Measurements from ENCODE around the gene TTLL7. TPM values are rescaled to one million over a fixed set of nuclear protein-coding genes. Genes with fewer than 3 reads are reported as not detected.
"Not testable (repeated sequence)": the region's sequence is repeated elsewhere in the genome, so short reads cannot be mapped to it uniquely, and the experiment has no call there.

TTLL7 gene
- total RNA-seq, 1 donor, result 3.5 TPM

DNA sequence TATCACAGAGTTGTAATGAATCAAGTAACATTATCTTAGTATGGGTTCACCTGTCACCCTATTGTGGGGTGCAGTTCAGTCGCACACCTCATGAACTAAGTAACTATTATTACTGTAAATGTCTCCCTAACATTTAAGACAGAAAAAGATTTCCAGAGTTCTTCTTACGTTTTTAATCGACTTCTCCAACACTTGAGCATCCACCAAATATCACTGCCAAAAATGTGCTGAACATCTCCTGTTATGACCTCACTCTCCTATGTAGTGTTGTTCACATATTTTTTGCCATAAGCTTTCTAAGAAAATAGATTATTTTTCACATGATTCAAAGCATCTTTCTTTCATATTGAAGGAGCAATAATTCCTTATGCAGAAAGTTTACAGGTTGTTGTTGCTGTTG, 1.3 kb downstream of the TTLL7 start:
- no peak for DNase-seq (ENCODE audit: low read depth in 2 of 3, low spot score in 2 of 3)

DNA sequence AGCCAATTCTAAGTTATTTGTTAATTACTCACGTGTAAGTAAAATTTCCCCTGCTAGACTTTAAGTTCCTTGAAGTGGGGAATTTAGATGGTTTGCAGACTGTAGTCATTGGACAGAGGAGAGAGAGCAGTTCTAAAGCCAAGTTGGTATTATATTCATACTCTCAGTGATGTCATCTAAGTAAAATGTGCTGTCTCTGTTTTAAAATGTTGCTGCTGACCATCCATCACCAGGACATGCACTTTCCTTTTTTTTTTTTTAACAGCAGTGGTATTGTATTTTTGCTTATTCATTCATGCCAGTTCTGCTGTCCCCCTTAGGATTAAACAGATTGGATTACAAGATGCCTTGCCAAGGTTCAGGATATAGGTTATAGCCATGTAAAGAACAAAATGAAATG, 2.3 kb downstream of the TTLL7 start:
- no peak for DNase-seq (ENCODE audit: low read depth in 2 of 3, low spot score in 2 of 3)

DNA sequence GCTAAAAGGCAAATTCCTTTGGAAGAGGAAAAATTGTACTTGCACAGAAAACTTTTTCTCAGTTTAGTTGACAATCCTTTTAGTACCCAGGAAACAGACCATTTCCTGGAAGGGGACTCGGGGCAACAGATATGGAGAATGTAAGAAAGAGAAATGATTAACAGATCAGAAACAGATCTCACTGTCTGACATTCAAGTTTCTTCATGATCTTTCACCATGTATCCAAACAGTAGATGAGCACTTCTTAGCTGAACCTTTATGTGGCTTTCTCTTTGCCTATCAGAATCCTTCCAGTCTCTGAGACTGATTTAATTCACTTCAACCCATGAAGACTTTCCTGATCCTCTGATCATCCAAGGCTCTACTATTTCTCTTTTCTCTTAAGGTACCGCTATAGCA, 2.7 kb downstream of the TTLL7 start:
- DNase-seq (ENCODE audit: low read depth in 2 of 3, low spot score in 2 of 3), result no peak

DNA sequence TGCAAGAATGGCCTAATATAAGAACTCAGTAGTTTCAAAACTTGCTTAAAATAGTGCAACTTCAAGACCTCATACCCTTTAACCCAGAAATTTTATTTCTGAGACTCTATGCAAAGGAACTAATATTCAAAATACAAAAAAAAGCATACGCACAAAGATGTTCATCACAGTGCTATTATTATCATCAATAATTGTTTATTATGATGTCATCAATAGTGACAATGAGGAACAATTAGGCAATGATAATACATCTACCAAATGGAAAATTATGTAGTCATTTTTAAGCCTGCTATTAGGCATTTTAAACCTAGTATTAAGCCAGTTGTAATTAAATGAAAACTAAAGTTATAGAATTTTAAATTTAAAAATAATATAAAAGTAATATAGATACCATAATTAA, 3.3 kb downstream of the TTLL7 start:
- DNase-seq (ENCODE audit: low read depth in 2 of 3, low spot score in 2 of 3), result no peak

DNA sequence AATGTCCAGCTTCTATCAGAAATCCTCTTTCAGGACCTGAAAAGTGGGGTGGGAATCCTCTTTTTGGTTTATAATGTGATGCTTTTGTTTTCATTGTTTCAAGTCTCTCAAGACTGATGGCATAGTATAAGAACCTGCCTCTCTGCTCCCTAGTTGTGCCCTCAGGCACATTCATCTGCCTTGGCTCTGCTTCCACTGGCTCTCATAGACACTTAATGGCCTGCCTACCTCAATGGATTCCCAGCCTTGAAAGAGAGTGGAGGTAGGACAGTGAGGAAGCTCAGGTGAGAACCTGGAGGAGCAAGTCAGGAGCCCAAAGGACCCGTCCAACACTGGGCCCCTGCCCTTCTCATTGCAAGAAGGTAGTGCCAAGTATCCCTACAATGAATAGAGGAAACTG, 4.8 kb downstream of the TTLL7 start:
- DNase-seq (ENCODE audit: low read depth in 2 of 3, low spot score in 2 of 3), result no peak

DNA sequence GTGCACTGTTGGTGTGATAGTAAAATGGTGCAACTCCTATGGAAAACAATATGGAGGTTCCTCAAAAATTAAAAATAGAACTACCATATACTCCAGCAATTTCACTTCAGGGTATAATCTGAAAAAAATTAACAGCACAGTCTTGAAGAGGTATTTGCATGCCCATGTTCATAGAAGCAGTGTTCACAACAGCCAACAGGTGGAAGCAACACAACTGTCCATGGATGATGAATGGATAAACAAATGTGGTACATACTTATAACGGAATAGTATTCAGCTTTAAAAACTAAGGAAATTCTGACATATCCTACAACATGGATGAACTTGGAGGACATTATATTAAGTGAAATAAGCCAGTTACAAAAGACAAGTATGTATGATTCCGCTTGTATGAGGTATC, 8.2 kb downstream of the TTLL7 start:
- DNase-seq (ENCODE audit: low read depth in 2 of 3, low spot score in 2 of 3), result no peak

DNA sequence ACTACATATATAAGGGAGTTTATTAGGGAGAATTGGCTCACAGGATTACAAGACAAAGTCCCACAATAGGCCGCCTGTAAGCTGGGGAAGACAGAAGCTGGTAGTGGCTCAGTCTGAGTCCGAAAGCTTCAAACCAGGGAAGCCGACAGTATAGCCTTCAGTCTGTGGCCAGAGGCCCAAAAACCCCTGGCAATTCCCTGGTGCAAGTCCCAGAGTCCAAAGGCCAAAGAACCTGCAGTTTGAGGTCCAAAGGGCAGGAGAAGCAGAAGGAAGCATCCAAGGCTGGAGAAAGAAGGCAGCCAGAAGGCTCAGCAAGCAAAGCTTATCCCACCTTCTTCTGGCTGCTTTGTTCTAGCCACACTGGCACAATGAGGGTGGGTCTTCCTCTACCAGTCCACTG, 13.9 kb downstream of the TTLL7 start:
- no peak for DNase-seq (ENCODE audit: low read depth in 2 of 3, low spot score in 2 of 3)

DNA sequence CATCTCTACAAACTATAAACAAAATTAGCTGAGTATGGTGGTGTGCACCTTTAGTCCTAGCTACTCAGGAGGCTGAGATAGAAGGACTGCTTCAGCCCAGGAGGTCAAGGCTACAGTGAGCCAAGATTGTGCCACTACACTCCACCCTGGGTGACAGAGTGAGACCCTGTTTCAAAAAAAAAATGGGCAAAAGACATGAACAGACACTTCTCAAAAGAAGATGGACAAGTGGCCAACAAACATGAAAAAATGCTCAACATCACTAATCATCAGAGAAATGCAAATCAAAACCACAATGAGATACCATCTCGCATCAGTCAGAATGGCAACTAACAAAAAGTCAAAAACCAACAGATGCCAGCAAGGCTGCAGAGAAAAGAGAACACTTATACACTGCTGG, 15.0 kb downstream of the TTLL7 start:
- not testable (repeated sequence) for DNase-seq (ENCODE audit: low read depth in 2 of 3, low spot score in 2 of 3)

DNA sequence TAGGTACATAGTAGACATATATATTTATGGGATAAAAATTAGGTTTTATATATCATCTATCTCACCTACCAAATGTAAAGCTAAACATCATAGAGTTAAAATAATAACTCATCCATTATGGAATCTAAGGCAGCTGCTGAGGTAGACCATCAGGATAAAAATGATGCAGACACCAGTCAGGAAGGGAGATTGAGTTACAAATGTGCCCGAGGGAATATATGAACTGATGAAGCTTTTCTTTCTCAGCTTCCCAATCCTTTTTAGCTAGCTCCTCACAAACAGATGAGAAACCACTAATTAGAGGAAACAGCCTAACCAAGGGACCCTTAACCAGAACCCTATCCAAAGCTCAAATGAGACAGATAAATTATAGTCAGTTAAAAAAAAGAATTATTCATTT, 20.9 kb downstream of the TTLL7 start:
- no peak for DNase-seq (ENCODE audit: low read depth in 2 of 3, low spot score in 2 of 3)

DNA sequence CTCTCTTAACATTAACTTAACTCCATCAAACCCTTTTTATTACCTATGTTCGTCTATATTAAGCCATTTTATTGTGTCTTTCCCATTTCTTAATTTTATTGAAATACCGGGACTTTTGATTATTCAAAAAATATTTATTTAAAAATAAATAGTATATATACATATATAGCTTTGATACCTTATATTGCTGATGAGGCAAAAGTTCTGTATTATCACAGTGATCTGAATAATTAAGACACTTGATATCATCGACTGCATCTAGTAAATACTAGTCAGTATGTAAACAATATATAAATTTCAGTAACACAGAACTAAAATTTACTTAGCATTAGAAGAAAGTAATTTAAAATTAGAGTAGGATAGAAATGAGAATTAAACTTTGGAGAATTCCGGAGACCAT, 22.0 kb downstream of the TTLL7 start:
- no peak for DNase-seq (ENCODE audit: low read depth in 2 of 3, low spot score in 2 of 3)

DNA sequence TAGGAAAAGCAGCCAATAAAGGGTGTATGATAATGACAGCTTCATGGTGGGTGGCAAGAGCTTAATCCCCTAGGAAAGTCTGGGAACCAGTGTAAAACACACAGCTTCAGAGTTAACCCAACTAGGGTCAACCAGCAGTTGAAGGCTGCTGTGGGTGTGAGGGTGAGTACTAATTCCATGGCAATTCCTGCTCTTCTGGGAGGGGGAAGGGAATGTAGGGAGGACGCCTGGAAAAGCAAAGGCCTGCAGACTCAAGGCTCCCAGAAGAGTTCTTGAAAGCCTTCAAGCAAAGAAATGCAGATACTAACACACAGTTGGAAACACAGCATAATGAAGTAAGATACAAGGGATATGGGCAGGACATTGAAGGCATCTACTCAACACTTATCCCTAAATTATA, 28.1 kb downstream of the TTLL7 start:
- no peak for DNase-seq (ENCODE audit: low read depth in 2 of 3, low spot score in 2 of 3)

DNA sequence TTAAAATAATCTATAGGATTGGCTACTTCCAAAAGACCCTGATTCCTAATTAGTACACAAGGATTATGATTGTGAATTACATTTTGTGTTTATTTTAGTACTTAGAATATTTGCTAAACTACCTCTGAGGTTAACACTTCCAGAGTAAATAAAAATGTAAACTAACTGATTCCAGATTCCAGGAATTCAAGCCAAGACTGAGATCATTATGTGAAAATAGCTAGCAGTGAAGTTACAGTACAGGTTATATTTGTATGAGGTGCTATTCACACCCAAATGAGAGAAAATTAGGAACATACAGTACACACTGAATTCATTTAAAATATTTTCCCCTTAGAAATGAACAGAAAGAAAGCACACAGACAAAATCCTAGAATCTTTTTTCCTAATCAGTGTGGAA, 28.8 kb downstream of the TTLL7 start:
- no peak for DNase-seq (ENCODE audit: low read depth in 2 of 3, low spot score in 2 of 3)

DNA sequence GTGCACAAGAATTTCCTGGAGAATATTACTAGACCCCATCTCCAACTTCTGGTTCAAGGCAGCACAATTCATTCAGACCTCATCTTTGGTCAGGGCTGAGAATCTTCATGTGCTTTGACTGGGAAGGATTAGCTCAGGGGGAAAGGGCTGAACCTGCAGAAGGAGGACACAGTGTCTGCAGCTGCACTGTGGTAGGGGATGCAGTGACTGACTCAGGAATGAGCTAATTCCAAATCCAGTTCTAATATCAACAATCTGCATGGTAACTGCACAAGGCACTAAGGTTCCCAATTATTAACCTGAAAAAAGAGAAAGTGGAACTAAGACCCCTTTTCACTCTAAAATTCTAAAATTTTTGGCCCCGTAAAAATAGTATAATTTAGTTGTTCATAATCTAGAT, 31.6 kb downstream of the TTLL7 start:
- DNase-seq (ENCODE audit: low read depth in 2 of 3, low spot score in 2 of 3), result no peak

DNA sequence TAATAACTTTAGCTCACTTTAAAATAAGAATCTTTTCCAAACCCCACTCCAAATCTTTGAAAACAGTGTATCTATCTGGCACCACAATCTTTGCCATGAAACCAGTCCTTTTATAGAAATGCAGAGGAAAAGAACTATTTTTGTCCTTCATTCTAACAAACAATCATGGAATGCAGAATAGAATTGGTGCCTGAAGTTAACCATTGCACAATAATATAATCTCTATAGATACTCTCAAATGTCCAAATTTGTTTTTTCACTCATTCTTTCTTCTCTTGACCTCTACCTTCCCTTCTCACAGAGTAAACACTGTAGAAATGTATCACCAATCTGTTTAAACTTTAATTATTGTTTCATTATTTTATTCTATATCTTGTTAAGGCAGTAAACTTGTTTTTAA, 34.8 kb downstream of the TTLL7 start:
- no peak for DNase-seq (ENCODE audit: low read depth in 2 of 3, low spot score in 2 of 3)

DNA sequence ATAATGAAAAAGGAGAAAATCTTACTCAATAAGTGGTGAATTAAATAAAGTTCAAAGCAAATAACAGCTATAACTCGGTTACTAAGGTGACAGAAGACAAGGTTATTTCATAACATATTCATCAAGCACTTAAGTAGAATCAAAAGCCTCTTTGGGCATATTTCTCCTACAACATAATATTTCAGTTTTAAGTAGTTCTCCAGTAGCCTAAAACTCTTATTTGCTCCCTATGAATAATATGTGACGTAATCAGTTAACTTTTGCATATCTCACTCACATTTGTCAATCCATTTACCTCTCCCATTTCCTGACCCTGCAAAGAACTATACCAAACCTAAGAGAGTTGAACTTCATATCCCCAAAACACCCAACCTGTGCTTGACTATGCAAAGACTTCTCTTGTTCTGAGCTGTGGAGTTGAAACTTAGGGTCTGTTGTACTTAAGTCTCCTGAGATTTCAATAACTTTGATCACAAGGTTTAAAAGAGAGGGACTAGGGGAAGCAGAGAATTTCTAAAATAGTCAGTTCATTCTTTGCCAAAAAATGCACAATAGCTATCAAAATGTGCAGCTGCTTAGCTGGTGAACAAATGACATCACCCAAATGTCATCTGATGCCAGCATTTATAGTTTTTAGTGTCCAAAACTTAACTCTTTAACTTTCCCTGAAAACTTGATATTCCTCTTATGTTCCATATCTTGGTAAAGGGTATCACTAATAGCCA, 37.2 kb downstream of the TTLL7 start:
- no peak for DNase-seq (ENCODE audit: low read depth in 2 of 3, low spot score in 2 of 3)

DNA sequence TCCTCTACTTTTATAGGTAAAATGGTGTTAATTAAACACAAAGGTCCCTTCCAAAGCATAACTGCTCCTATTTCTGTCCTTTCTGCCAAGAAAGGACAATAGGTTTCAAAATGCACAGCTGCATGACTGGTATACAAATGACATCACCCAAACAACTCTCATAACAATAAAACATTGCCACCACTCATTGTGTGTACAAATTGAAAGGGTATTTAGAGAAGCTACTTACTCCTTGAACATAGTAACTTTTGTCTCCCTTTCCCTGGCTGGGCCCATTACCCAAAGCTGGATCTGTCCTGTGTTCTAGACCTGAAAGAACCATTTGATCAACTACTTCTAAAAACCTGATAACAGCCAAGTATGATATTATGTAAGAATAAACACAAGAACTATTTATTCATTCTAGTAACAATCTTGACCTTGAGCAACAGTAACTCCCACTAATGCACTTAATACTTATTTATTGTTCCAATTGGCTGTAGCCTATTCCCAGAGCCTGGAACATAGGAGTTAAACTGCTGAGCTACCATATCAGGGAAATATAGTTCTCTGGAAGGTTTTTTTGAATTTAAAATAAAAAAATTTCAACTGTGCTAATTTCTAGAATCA, 38.2 kb downstream of the TTLL7 start:
- no peak for DNase-seq (ENCODE audit: low read depth in 2 of 3, low spot score in 2 of 3)

DNA sequence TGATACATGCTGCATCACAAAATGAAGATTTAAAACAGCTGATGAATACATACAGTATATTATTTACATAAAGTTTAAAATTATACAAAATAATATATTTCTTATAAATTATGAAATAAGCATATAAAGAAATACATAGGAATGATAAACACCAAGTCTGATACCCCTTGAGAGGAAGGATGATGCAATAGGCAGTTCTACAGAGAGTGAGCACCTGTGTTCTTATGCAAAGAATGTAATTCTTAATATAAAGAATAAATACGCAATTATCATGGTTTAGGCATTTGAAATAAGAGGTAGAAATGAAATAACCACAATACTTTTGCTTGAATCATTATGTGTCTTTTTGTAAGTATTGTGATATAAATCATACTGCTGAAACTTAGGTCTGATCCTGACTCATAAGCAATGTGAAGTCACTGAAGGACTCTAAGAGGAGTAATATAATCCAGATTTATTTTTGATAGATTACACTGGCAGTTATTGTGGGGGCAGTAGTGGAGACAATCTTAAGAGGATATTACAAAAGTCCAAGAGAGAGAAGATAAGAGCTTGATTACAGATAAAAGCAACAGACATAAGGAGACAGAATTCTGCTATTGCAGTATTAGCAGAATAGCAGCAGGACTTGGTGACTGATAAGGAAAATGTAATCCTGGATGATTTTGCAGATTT, 39.0 kb downstream of the TTLL7 start:
- DNase-seq (ENCODE audit: low read depth in 2 of 3, low spot score in 2 of 3), result no peak

DNA sequence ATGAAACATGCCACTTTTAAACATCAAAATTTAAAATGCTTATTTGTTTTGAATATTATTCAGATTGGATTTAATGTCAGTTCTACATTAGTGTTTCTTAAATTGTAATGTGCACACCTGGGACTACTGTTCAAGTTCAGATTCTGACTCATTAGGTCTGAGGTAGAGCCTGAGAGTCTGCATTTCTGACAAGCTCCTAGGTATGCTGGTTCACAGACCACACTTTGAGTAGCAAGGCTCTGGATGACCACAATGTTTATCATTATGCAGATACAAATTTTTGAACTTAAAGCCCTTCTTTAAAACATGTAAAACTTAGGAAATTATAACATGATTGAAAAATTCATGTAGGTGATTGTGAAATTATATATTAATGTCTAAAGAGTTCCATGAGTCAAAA, 40.2 kb downstream of the TTLL7 start:
- no peak for DNase-seq (ENCODE audit: low read depth in 2 of 3, low spot score in 2 of 3)

DNA sequence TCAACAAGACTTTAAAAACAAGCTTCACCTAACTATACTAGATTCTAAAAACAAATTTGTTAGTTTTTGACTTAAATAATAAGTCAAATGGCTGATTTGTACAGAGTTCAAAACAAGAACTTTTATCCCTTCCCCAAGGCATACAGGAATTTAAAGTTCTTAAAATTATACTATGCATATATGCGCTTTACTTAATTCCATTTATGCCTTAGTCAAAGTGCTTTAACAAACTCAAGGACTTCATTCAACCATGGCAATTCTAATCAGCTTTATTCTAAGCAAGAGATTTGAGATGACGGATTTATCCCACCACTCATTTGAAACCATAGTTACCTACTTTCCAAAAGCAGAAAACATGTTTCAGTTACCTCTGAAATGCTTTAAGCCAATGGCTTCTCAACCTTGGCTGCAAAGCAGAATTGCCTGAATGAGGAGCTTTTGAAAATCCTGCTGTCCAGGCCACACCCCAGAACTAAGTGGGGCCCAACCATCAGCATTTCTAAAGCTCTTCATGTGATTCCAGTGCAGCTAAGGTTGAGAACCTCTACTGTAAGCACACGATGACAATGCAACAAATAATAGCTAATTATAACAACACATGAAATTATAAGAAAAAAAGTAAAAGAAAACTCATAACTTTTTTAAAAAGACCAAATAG, 44.6 kb downstream of the TTLL7 start:
- DNase-seq (ENCODE audit: low read depth in 2 of 3, low spot score in 2 of 3), result no peak

DNA sequence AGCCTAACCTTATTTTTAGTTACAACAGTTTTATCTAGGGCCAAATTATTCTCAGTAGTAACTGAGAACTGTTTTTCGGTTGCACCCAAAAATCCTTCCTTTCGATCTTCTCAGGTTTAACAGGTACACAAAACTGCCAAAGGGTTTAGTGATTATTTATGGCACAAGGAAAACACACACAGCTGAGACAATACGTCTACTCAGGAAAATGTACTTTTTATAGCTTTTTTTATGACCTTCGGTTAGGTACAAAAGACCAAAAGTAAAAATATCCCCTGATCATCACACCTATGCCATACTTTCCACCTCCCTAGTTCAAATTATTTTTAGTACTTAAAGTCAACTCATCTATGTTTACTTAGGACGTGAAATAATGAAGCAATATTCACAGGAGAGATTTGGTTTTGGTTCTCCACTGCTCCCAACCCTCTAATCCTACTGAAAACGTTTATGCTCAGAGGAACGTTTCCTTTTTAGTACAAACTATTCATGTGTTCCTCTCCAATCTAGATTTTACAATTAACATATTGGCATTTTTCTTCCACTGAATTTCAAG, 48.7 kb downstream of the TTLL7 start:
- no peak for DNase-seq (ENCODE audit: low read depth in 2 of 3, low spot score in 2 of 3)

DNA sequence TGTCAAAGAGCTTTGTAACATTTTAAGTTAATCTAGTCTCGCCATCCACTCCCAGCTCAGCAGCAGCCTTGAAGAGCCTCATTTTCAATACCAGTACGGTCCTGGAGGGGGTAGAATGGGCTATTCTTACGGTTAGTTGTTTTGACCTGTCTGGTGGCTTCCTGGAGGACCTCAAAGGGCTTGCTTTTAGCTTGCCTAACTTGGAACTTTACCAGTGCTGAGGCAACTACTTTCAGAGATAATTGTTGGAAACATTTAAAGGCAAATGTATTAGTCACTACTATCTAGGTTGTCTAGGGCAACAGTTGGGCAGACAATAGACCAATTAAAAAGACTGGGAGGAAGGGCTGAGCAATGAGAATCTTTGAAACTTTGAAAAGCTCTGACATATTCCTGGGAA, 56.0 kb downstream of the TTLL7 start:
- DNase-seq (ENCODE audit: low read depth in 2 of 3, low spot score in 2 of 3), result no peak
